Stomach (tissue), 4 donors: ENCODE data around the gene ARHGEF10L.

ENCODE experiments used
- CTCF ChIP-seq, 7 experiments: fragments of 450-650 bp in 4 of 7; fragments of 200-600 bp in 3 of 7; sonication (generic) in 3 of 7; IDR thresholded peaks; one replicate each; pipeline ENCODE4 v1.5.1; 2016 to 2019; ENCODE audit warnings: antibody characterized with exemption in 7 of 7, control low read depth in 2 of 7, mild to moderate bottlenecking in 1 of 7
- EP300 ChIP-seq: sonication (generic); formaldehyde crosslinking; IDR thresholded peaks from one replicate; pipeline ENCODE4 v1.6.1; 2017; ENCODE audit warnings: antibody characterized with exemption
- POLR2A ChIP-seq, 4 donors: fragments of 450-650 bp; IDR thresholded peaks; one replicate each; pipeline ENCODE4 v1.6.1; 2016; ENCODE audit warnings: antibody characterized with exemption in 4 of 4, control low read depth in 2 of 4, mild to moderate bottlenecking in 1 of 4, moderate library complexity in 1 of 4
- POLR2AphosphoS5 ChIP-seq, 3 donors: sonication (generic); formaldehyde crosslinking; IDR thresholded peaks; one replicate each; pipeline ENCODE4 v1.6.1; 2016; ENCODE audit warnings: antibody characterized with exemption in 3 of 3

- TF ChIP-seq POLR2AphosphoS5 (IDR thresholded peaks at IDR 0.05): no peak
- TF ChIP-seq CTCF (IDR thresholded peaks at IDR 0.05): no peak
- no peak for TF ChIP-seq POLR2A (IDR thresholded peaks at IDR 0.05)
- no peak for TF ChIP-seq EP300
Measured at GRCh38 chr1:17554954-17555353, 15.5 kb downstream of the ARHGEF10L start.
